Measurements from ENCODE around the gene RBM3.

DNA sequence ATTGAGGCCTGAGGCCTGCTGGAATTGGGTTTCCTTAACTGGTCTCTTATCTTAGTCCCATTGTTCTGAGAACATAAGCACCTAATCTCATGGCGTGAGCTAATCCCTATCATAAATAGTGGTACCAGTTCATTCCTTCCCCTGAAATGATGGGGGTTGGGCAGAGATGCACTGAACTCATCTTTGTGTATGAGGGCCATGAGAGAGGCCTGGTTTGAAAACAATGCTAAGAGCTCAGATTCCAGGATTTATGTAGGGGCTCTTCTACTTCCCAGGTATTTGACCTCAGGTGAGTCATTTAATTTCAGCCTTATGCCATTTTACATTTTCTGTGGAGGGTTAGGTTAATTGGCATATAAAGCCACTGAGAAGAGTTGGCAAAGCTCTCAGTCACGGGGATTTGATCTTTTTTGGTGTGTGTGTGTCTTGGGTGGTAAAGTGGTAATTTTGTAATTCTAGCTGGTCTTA is 4.4 kb downstream of the RBM3 start:
- TF ChIP-seq POLR2A (IDR thresholded peaks at IDR 0.05), result no peak
- no peak for TF ChIP-seq CTCF (IDR thresholded peaks at IDR 0.05)
- no peak for TF ChIP-seq EP300 (IDR thresholded peaks at IDR 0.05)

Data from tibial nerve (tissue), 4 donors.